GM12873 (cell line): ENCODE measurements around the gene IQCF5.

ENCODE experiments used
- CTCF ChIP-seq: IDR thresholded peaks from 2 replicates; pipeline ENCODE4 v1.5.1; 2012; ENCODE audit warnings: low read depth, mild to moderate bottlenecking, moderate library complexity, low read length, control low read depth; ENCODE audit not compliant: insufficient read depth; ENCODE audit errors: missing control alignments

Gene IQCF5

GRCh38 chr3:51875501-51875900 is at the start of gene IQCF5:
IQCF5 (minus strand) TSS chr3:51875601; CDS start chr3:51875531, 70 bp downstream.
- TF ChIP-seq CTCF: no peak

- no peak for TF ChIP-seq CTCF
Observed at GRCh38 chr3:51921081-51921578, 45.7 kb upstream of the IQCF5 start.

- TF ChIP-seq CTCF: no peak
Observed at GRCh38 chr3:51916418-51916817, 41.0 kb upstream of the IQCF5 start.

- TF ChIP-seq CTCF: no peak
Observed at GRCh38 chr3:51908026-51908425, 32.6 kb upstream of the IQCF5 start.

- TF ChIP-seq CTCF: no peak
Observed at GRCh38 chr3:51904034-51904823, 28.8 kb upstream of the IQCF5 start.

- no peak for TF ChIP-seq CTCF
Observed at GRCh38 chr3:51897391-51897790, 22.0 kb upstream of the IQCF5 start.

GRCh38 chr3:51896607-51897305 is 21.4 kb upstream of the IQCF5 start:
- TF ChIP-seq CTCF: no peak
